PC-9 (cell line): Measurements from ENCODE around the gene JAG1. TPM values are rescaled to one million over a fixed set of nuclear protein-coding genes. Genes with fewer than 3 reads are reported as not detected.

Source experiments
- BruUV-seq: library from RNA; stranded (reverse); fragments of 400-500 nt; replicated peaks from 2 replicates; lab custom pipeline; 2021; lab: Mats Ljungman, UMichigan
- CTCF ChIA-PET: fragments of 300-600 bp; sonication (Branson Sonifier 250); formaldehyde crosslinking; loops from one replicate; lab custom pipeline; 2022; ENCODE audit warnings: antibody characterized with exemption; lab: Charles Lee
- POLR2A ChIA-PET: fragments of 300-600 bp; sonication (Branson Sonifier 250); formaldehyde crosslinking; loops from one replicate; lab custom pipeline; 2022; ENCODE audit warnings: antibody characterized with exemption; ENCODE audit not compliant: unreplicated experiment; lab: Charles Lee
- DNase-seq, 2 experiments: peaks; one replicate each; pipeline versions ENCODE4 v3.0.0 to v3.0.0-alpha.2; 2015 to 2022; ENCODE audit warnings: mixed read lengths in 1 of 2
- H2AFZ ChIP-seq: fragments of 200-600 bp; sonication (generic); 2 replicates; pipeline ENCODE4 v1.8.1; 2017; ENCODE audit warnings: antibody characterized with exemption
- H3F3A ChIP-seq: fragments of 200-600 bp; sonication (generic); 2 replicates; pipeline ENCODE4 v1.8.1; 2017; ENCODE audit warnings: antibody characterized with exemption, mild to moderate bottlenecking, low read depth; ENCODE audit not compliant: insufficient read depth
- H3K27ac ChIP-seq: fragments of 200-600 bp; sonication (generic); 2 replicates; pipeline ENCODE4 v1.6.1; 2016; ENCODE audit warnings: mixed run types
- H3K27me3 ChIP-seq: fragments of 200-600 bp; sonication (generic); 2 replicates; pipeline ENCODE4 v1.6.1; 2016; ENCODE audit warnings: low read depth, mixed run types; ENCODE audit not compliant: insufficient read depth
- H3K36me3 ChIP-seq: fragments of 200-600 bp; sonication (generic); 2 replicates; pipeline ENCODE4 v1.6.1; 2016; ENCODE audit warnings: low read depth, mixed run types
- H3K4me1 ChIP-seq: fragments of 200-600 bp; sonication (generic); replicated peaks from 2 replicates; pipeline ENCODE4 v1.6.1; 2016; ENCODE audit warnings: mixed run types; ENCODE audit not compliant: insufficient read depth
- H3K4me2 ChIP-seq: fragments of 200-600 bp; sonication (generic); 2 replicates; pipeline ENCODE4 v1.6.1; 2017; ENCODE audit warnings: mixed run types
- H3K4me3 ChIP-seq: fragments of 200-600 bp; sonication (generic); 2 replicates; pipeline ENCODE4 v1.6.1; 2016; ENCODE audit warnings: mixed run types
- H3K79me2 ChIP-seq: fragments of 200-600 bp; sonication (generic); 2 replicates; pipeline ENCODE4 v1.6.1; 2017; ENCODE audit warnings: low read depth, mixed run types
- H3K9me2 ChIP-seq: fragments of 200-600 bp; sonication (generic); 2 replicates; pipeline ENCODE4 v1.8.1; 2017; ENCODE audit warnings: mild to moderate bottlenecking; ENCODE audit not compliant: insufficient read depth
- H3K9me3 ChIP-seq: fragments of 200-600 bp; sonication (generic); 2 replicates; pipeline ENCODE4 v1.8.1; 2016; ENCODE audit warnings: low read depth; ENCODE audit not compliant: insufficient read depth
- H4K20me1 ChIP-seq: fragments of 200-600 bp; sonication (generic); 2 replicates; pipeline ENCODE4 v1.8.1; 2017; ENCODE audit not compliant: insufficient read depth
- CTCF ChIP-seq: fragments of 200-600 bp; sonication (generic); conservative IDR thresholded peaks from 2 replicates; pipeline ENCODE4 v1.6.1; 2017; ENCODE audit warnings: mixed run types, antibody characterized with exemption, mild to moderate bottlenecking, moderate library complexity
- EZH2 ChIP-seq: fragments of 200-600 bp; sonication (generic); IDR thresholded peaks from 2 replicates; pipeline ENCODE4 v1.8.0; 2017; ENCODE audit warnings: antibody characterized with exemption, low read depth
- intact Hi-C: fragments of 100-400 bp; cut with micrococcal nuclease; formaldehyde crosslinking; loops from one replicate; pipeline ENCODE4 v1.10.0; 2022; ENCODE audit not compliant: unreplicated experiment
- total RNA-seq: library from RNA; stranded (reverse); gene quantifications from 2 replicates; pipeline ENCODE4 v1.2.3, GENCODE V29; 2021

Gene JAG1
- total RNA-seq, 1 experiment from 2014 or later: 42.9 TPM

GRCh38 chr20:10641467-10641866 is 32.3 kb downstream of the JAG1 start:
- TF ChIP-seq CTCF (no peak), EZH2 (no peak)
- BruUV-seq: no TSS peak
- no peak for DNase-seq
- intact Hi-C loops: no loop called here
- Histone ChIP-seq H3K79me2 (no peaks in the 10 kb centered on the region), H3F3A (no peaks in the 10 kb centered on the region; the same call in none of the 2 replicates), H3K4me3 (no peak overlapping the region), H3K9me2 (no peaks in the 10 kb centered on the region), H3K4me2 (no peak overlapping the region), H3K27ac (no peak overlapping the region), H4K20me1 (no peaks in the 10 kb centered on the region), H3K4me1 (no peaks in the 10 kb centered on the region), H2AFZ (no peak overlapping the region), H3K36me3 (peaks cover 27% of the 10 kb centered on the region; the same call in 1 of the 2 replicates), H3K27me3 (no peaks in the 10 kb centered on the region), H3K9me3 (no peaks in the 10 kb centered on the region)
- ChIA-PET POLR2A (interaction anchor here (0.6 kb wide), 1 partner anchor 57 kb away, joined by 13 read pairs; no protein-coding TSS in a partner anchor), CTCF (no interaction called here)

- TSS peak; percentile 3 for BruUV-seq
- TF ChIP-seq CTCF (no peak), EZH2 (no peak)
- Histone ChIP-seq H3K4me3 (no peak overlapping the region), H4K20me1 (no peaks in the 10 kb centered on the region), H3K36me3 (peaks cover 22% of the 10 kb centered on the region; the same call in 1 of the 2 replicates), H3K27me3 (no peaks in the 10 kb centered on the region), H3K4me2 (no peak overlapping the region), H3F3A (no peaks in the 10 kb centered on the region; the same call in none of the 2 replicates), H3K9me2 (no peaks in the 10 kb centered on the region), H2AFZ (no peak overlapping the region), H3K4me1 (no peaks in the 10 kb centered on the region), H3K79me2 (no peaks in the 10 kb centered on the region), H3K27ac (no peak overlapping the region), H3K9me3 (no peaks in the 10 kb centered on the region)
- POLR2A ChIA-PET: interaction anchor here (0.6 kb wide), 1 partner anchor 57 kb away, joined by 13 read pairs; no protein-coding TSS in a partner anchor
- intact Hi-C loops: no loop called here
- no peak for DNase-seq
- CTCF ChIA-PET: interaction anchor here (0.6 kb wide), 1 partner anchor 203 kb away, joined by 4 read pairs; no protein-coding TSS in a partner anchor
Measured at GRCh38 chr20:10640897-10641296, 32.9 kb downstream of the JAG1 start.

- no peaks in the 10 kb centered on the region for H3K4me1 ChIP-seq
- intact Hi-C loops: loop anchor here (5.0 kb wide), 2 partner anchors 48 to 83 kb away; no protein-coding TSS in a partner anchor
- H4K20me1 ChIP-seq: no peaks in the 10 kb centered on the region
- no peak overlapping the region for H3K4me2 ChIP-seq
- no peaks in the 10 kb centered on the region for H3K79me2 ChIP-seq
- no peaks in the 10 kb centered on the region for H3K9me3 ChIP-seq
- no peak overlapping the region for H3K4me3 ChIP-seq
- TF ChIP-seq CTCF (no peak), EZH2 (no peak)
- no peak for DNase-seq
- H3K27me3 ChIP-seq: no peaks in the 10 kb centered on the region
- H2AFZ ChIP-seq: no peak overlapping the region
- no peaks in the 10 kb centered on the region for H3K9me2 ChIP-seq
- no peak overlapping the region for H3K27ac ChIP-seq
- no TSS peak for BruUV-seq
- ChIA-PET CTCF (interaction anchor here (1.0 kb wide), 1 partner anchor 205 kb away, joined by 4 read pairs; the partner anchor contains the start of gene SLX4IP), POLR2A (interaction anchor here (0.5 kb wide), 1 partner anchor 8 kb away, joined by 3 read pairs; no protein-coding TSS in a partner anchor)
- peaks cover 17% of the 10 kb centered on the region; the same call in 1 of the 2 replicates for H3K36me3 ChIP-seq
- no peaks in the 10 kb centered on the region; the same call in none of the 2 replicates for H3F3A ChIP-seq
Measured at GRCh38 chr20:10639737-10640556, 33.9 kb downstream of the JAG1 start.
